ENCODE data around the gene TMEM178B.

DNA sequence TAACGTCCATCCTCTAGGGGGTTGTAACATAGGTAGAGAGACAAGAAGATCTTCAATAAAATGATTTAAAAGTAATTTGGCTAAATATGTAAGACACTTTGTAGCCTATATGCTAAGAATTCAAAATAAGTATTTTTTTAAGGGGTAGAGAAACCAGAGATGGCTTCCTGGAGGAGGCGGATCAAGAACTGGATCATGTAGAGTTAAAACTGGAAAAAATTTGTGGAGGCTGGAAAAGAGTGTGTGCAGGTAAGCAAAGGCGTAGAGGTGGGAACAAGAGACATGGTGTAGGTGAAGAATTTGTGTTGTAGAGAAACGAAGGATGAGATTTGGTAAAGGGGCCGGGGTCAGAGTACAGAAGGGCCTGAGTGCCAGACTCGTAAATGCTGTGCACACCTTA, 172.6 kb downstream of the TMEM178B start:
- no peak for TF ChIP-seq POLR2A (IDR thresholded peaks at IDR 0.05)
- TF ChIP-seq, protein P1, sequence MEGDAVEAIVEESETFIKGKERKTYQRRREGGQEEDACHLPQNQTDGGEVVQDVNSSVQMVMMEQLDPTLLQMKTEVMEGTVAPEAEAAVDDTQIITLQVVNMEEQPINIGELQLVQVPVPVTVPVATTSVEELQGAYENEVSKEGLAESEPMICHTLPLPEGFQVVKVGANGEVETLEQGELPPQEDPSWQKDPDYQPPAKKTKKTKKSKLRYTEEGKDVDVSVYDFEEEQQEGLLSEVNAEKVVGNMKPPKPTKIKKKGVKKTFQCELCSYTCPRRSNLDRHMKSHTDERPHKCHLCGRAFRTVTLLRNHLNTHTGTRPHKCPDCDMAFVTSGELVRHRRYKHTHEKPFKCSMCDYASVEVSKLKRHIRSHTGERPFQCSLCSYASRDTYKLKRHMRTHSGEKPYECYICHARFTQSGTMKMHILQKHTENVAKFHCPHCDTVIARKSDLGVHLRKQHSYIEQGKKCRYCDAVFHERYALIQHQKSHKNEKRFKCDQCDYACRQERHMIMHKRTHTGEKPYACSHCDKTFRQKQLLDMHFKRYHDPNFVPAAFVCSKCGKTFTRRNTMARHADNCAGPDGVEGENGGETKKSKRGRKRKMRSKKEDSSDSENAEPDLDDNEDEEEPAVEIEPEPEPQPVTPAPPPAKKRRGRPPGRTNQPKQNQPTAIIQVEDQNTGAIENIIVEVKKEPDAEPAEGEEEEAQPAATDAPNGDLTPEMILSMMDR (IDR thresholded peaks at IDR 0.05 in 4 of 5, conservative IDR thresholded peaks at IDR 0.05 in 1 of 5) = no peak
